HFFc6 (cell line): ENCODE results near the gene KIF26A. TPM values are rescaled to one million over a fixed set of nuclear protein-coding genes. Genes with fewer than 3 reads are reported as not detected.

ENCODE experiments used
- DNase-seq: peaks from one replicate; pipeline ENCODE4 v3.0.0-alpha.2; 2018
- H3K27ac Mint-ChIP-seq: 2 replicates; pipeline ENCODE4 v1.8.0; 2020; ENCODE audit warnings: mild to moderate bottlenecking, mixed read lengths
- H3K27me3 Mint-ChIP-seq: 2 replicates; pipeline ENCODE4 v1.8.0; 2021; ENCODE audit warnings: mild to moderate bottlenecking, moderate library complexity, mixed read lengths; ENCODE audit not compliant: insufficient read depth
- H3K36me3 Mint-ChIP-seq: 2 replicates; pipeline ENCODE4 v1.8.0; 2021; ENCODE audit warnings: low read depth, mixed read lengths
- H3K4me1 Mint-ChIP-seq: 2 replicates; pipeline ENCODE4 v1.8.0; 2020; ENCODE audit warnings: low read depth, mixed read lengths
- H3K4me3 Mint-ChIP-seq: 2 replicates; pipeline ENCODE4 v1.8.0; 2020; ENCODE audit warnings: mild to moderate bottlenecking, moderate library complexity, mixed read lengths
- H3K9me3 Mint-ChIP-seq: 2 replicates; pipeline ENCODE4 v1.8.0; 2020; ENCODE audit warnings: mild to moderate bottlenecking, mixed read lengths
- total RNA-seq, 6 experiments: library from RNA; stranded (reverse); fragmentation: NEBNext Ultra II Directional; extraction: Animal tissue kit (Norgen Biotek cat#: 25700); gene quantifications; 2 replicates in 1 of 6; 3 replicates in 5 of 6; pipeline ENCODE4 v1.2.3, GENCODE V29; 2021
- TF ChIP-seq, protein P1 (sequence below): fragments of 200-600 bp; sonication (generic); IDR thresholded peaks from 2 replicates; pipeline ENCODE4 v1.5.0; 2021; ENCODE audit warnings: antibody characterized with exemption, mild to moderate bottlenecking

KIF26A gene
- total RNA-seq, 6 experiments from 2014 or later = 0.07 to 0.09 TPM; not detected in 4

DNA sequence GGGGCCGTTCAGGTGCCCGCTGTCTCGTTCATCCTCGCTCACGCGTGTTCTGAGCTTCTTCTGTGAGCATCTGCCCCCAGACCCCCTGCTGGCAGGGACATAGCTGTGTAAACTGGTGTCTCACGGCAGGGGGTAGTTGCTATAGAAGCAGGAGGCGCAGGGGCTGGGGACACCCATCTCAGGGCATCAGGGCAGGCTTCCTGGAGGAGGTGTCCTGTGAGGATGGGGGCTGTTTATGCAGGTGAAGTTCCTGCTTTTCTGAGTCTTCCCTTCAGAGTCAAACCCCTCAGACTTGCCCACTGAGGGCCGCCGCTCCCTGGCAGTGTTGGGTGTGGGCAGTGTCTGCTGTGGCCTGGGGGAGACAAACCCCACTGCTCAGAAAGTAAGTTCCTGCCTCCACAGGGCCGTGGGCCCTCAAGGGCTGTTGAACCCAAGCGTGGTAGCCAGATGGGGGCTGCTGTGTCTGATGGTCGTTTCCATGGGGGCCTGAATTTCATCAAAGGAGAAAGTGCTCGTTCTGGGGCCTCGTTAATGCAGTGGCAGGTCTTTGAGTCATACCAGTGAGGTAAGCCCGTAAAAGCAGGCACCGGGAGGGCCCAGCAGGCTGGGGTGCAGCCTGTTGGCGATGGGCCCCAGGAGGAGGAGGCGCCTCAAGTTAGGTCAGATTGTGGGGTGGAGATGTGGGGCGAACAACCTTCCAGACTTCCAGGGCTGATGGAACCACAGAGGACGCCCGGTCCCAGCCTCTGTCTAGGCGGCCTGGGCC lies 23.4 kb downstream of the KIF26A start:
- H3K27me3 Mint-ChIP-seq = no peaks in the 10 kb centered on the region
- 0 out of 2 replicates have a peak, but pooled peaks cover 6% of the 10 kb centered on the region for H3K9me3 Mint-ChIP-seq
- H3K36me3 Mint-ChIP-seq = no peaks in the 10 kb centered on the region
- H3K4me3 Mint-ChIP-seq = no peak overlapping the region
- no peak for DNase-seq
- H3K4me1 Mint-ChIP-seq = no peaks in the 10 kb centered on the region
- TF ChIP-seq, protein P1, sequence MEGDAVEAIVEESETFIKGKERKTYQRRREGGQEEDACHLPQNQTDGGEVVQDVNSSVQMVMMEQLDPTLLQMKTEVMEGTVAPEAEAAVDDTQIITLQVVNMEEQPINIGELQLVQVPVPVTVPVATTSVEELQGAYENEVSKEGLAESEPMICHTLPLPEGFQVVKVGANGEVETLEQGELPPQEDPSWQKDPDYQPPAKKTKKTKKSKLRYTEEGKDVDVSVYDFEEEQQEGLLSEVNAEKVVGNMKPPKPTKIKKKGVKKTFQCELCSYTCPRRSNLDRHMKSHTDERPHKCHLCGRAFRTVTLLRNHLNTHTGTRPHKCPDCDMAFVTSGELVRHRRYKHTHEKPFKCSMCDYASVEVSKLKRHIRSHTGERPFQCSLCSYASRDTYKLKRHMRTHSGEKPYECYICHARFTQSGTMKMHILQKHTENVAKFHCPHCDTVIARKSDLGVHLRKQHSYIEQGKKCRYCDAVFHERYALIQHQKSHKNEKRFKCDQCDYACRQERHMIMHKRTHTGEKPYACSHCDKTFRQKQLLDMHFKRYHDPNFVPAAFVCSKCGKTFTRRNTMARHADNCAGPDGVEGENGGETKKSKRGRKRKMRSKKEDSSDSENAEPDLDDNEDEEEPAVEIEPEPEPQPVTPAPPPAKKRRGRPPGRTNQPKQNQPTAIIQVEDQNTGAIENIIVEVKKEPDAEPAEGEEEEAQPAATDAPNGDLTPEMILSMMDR = no peak
- H3K27ac Mint-ChIP-seq = no peak overlapping the region

DNA sequence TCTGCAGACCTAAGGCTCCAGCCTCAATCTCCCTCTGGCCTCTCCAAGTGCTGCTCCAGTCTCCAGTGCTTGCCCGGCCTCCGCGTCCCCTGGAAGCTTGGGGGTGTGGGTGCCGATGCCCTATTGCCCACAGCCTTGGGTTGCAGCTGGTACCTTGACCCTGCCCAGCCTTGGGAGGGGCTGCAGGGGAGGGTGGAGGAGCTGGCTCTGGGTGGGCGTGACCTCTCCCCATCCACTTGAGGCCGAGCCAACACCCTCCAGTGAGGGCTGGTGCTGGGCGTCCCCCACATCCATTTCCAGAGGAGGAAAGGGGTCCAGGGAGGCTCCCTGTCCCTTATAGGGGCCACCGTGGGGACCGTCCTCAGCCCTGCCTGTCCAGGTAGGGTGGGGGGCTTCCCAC lies 24.1 kb downstream of the KIF26A start:
- H3K4me1 Mint-ChIP-seq = no peaks in the 10 kb centered on the region

DNA sequence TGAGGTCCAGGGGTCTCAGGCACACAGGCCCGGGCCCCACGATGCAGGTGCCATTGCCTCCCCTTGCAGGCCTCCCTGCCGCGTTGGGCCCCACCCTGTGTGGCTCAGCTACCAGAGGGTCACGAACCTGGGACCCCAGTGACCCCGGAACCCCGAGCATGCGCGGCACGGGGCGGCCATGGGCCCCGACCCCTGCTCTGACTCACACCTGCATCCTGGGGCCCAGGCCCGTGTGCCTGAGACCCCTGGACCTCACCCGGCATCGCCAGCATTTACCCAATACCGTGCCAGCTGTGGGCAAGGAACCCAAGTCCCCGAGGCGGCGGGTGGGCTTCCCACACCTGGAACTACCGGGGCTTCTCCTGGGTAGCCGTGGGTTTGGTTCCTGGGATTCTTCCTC lies 25.2 kb downstream of the KIF26A start:
- TF ChIP-seq, protein P1 = no peak
- Mint-ChIP-seq H3K27me3 (no peaks in the 10 kb centered on the region), H3K4me1 (no peaks in the 10 kb centered on the region), H3K27ac (no peak overlapping the region), H3K4me3 (no peak overlapping the region), H3K36me3 (no peaks in the 10 kb centered on the region), H3K9me3 (0 out of 2 replicates have a peak, but pooled peaks cover 6% of the 10 kb centered on the region)
- no peak for DNase-seq

More for the DNA sequence above, 24.1 kb downstream of the KIF26A start:
- TF ChIP-seq, protein P1 = no peak
- no peaks in the 10 kb centered on the region for H3K36me3 Mint-ChIP-seq
- H3K27ac Mint-ChIP-seq = no peak overlapping the region
- no peak for DNase-seq
- no peaks in the 10 kb centered on the region for H3K27me3 Mint-ChIP-seq
- H3K9me3 Mint-ChIP-seq = 0 out of 2 replicates have a peak, but pooled peaks cover 6% of the 10 kb centered on the region
- H3K4me3 Mint-ChIP-seq = no peak overlapping the region

DNA sequence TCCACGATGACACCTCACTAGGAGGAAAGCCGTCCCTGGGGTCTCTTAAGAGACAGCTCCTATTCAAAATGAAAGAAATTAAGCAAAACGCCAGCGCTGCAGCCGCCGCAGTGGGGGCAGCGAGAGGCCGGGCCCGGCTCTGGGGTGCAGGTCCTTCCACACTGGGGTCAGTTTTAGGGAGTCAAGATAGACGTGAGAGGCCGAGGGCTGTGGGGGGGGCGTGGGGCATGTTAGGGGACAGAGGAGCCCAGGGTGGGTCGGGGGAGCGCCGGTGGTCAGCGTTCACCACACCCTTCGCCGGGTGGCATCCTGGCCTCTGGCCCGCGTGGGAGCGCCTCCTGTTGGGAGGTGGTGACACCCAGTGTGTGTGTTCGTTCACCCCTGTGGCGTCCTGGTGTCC lies 25.7 kb downstream of the KIF26A start:
- Mint-ChIP-seq H3K36me3 (no peaks in the 10 kb centered on the region), H3K4me1 (no peaks in the 10 kb centered on the region), H3K27ac (no peak overlapping the region), H3K27me3 (no peaks in the 10 kb centered on the region), H3K4me3 (no peak overlapping the region), H3K9me3 (0 out of 2 replicates have a peak, but pooled peaks cover 6% of the 10 kb centered on the region)
- TF ChIP-seq, protein P1 = no peak
- no peak for DNase-seq

DNA sequence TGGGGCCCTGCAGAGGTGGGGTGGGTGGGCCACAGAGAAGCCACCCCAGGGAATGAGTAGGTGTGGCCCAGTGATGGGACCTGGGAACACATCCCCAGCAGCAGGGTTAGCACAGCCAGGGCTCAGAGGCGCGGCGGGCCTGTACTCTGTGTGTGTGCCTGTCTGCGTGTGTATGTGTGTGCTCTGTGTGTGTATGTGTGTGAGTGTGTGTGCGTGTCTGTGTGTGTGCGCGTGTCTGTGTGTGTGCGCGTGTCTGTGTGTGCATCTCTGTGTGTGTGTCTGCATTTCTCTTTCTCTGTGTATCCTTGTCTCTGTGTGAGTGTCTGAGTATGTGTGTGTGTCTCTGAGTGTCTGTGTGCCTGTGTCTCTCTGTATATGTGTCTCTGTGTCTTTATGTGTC lies 26.1 kb downstream of the KIF26A start:
- Mint-ChIP-seq H3K4me3 (no peak overlapping the region), H3K9me3 (peaks cover 6% of the 10 kb centered on the region; the same call in 1 of the 2 replicates), H3K27me3 (no peaks in the 10 kb centered on the region), H3K4me1 (no peaks in the 10 kb centered on the region), H3K27ac (no peak overlapping the region), H3K36me3 (no peaks in the 10 kb centered on the region)
- no peak for DNase-seq
- TF ChIP-seq, protein P1 = no peak
